Loucy (cell line): ENCODE data around the gene RAB8B.

ENCODE experiments used
- H2AFZ ChIP-seq: fragments of 200-600 bp; sonication (generic); 2 replicates; pipeline ENCODE4 v1.6.0; 2016; ENCODE audit warnings: antibody characterized with exemption, mild to moderate bottlenecking, low read length, moderate library complexity
- H3F3A ChIP-seq: fragments of 200-600 bp; 2 replicates; pipeline ENCODE4 v1.6.0; 2016; ENCODE audit warnings: antibody characterized with exemption, low read depth, mild to moderate bottlenecking
- H3K27me3 ChIP-seq: fragments of 200-600 bp; sonication (generic); 2 replicates; pipeline ENCODE4 v1.6.1; 2014; ENCODE audit warnings: low read length, mild to moderate bottlenecking; ENCODE audit not compliant: insufficient read depth, poor library complexity, severe bottlenecking
- H3K36me3 ChIP-seq: fragments of 200-600 bp; sonication (generic); 2 replicates; pipeline ENCODE4 v1.6.1; 2016; ENCODE audit warnings: low read length; ENCODE audit not compliant: insufficient read depth
- H3K4me1 ChIP-seq: fragments of 200-600 bp; sonication (generic); 2 replicates; pipeline ENCODE4 v1.5.1; 2014; ENCODE audit warnings: low read length, mild to moderate bottlenecking; ENCODE audit not compliant: insufficient read depth, poor library complexity, severe bottlenecking
- H3K4me2 ChIP-seq: fragments of 200-600 bp; sonication (generic); 2 replicates; pipeline ENCODE4 v1.6.0; 2014; ENCODE audit warnings: antibody characterized with exemption, low read length, low read depth, mild to moderate bottlenecking; ENCODE audit not compliant: poor library complexity, severe bottlenecking
- H3K4me3 ChIP-seq: fragments of 200-600 bp; sonication (generic); 2 replicates; pipeline ENCODE4 v1.5.1; 2014; ENCODE audit warnings: low read length, mild to moderate bottlenecking, mixed read lengths; ENCODE audit not compliant: poor library complexity, severe bottlenecking
- H3K79me2 ChIP-seq: fragments of 200-600 bp; sonication (generic); 2 replicates; pipeline ENCODE4 v1.6.1; 2014; ENCODE audit warnings: low read length; ENCODE audit not compliant: insufficient read depth
- H3K9ac ChIP-seq: fragments of 200-600 bp; sonication (generic); 2 replicates; pipeline ENCODE4 v1.6.0; 2014; ENCODE audit warnings: mild to moderate bottlenecking, low read depth, low read length, moderate library complexity; ENCODE audit not compliant: poor library complexity, severe bottlenecking
- H3K9me2 ChIP-seq: fragments of 200-600 bp; sonication (generic); replicated peaks from 2 replicates; pipeline ENCODE4 v1.6.1; 2016; ENCODE audit warnings: low read depth, low read length, mixed read lengths
- H3K9me3 ChIP-seq: fragments of 200-600 bp; sonication (generic); 2 replicates; pipeline ENCODE4 v1.6.1; 2014; ENCODE audit warnings: mild to moderate bottlenecking, antibody characterized with exemption, low read length, low read depth; ENCODE audit not compliant: insufficient read depth
- H4K20me1 ChIP-seq: fragments of 200-600 bp; sonication (generic); 2 replicates; pipeline ENCODE4 v1.6.0; 2014; ENCODE audit warnings: antibody characterized with exemption, low read length, mild to moderate bottlenecking; ENCODE audit not compliant: insufficient read depth, poor library complexity, severe bottlenecking
- CTCF ChIP-seq: fragments of 200-600 bp; sonication (generic); conservative IDR thresholded peaks from 2 replicates; pipeline ENCODE4 v1.5.1; 2014; ENCODE audit warnings: mild to moderate bottlenecking, antibody characterized with exemption, low read length
- EZH2phosphoT487 ChIP-seq: fragments of 200-600 bp; IDR thresholded peaks from 2 replicates; pipeline ENCODE4 v1.6.1; 2018; ENCODE audit warnings: antibody characterized with exemption, mild to moderate bottlenecking, moderate library complexity, borderline replicate concordance

The RAB8B gene

GRCh38 chr15:63312286-63312685, 122.9 kb downstream of the RAB8B start:
- no peaks in the 10 kb centered on the region for H3K36me3 ChIP-seq
- no peak overlapping the region for H2AFZ ChIP-seq
- no peaks in the 10 kb centered on the region for H4K20me1 ChIP-seq
- no peaks in the 10 kb centered on the region for H3K9me2 ChIP-seq
- no peaks in the 10 kb centered on the region for H3F3A ChIP-seq
- no peaks in the 10 kb centered on the region for H3K4me1 ChIP-seq
- no peak overlapping the region for H3K4me2 ChIP-seq
- no peaks in the 10 kb centered on the region for H3K79me2 ChIP-seq
- no peak for TF ChIP-seq CTCF
- no peak for TF ChIP-seq EZH2phosphoT487
- no peak overlapping the region for H3K9ac ChIP-seq
- no peaks in the 10 kb centered on the region for H3K27me3 ChIP-seq
- no peak overlapping the region for H3K4me3 ChIP-seq
- H3K9me3 ChIP-seq: no peaks in the 10 kb centered on the region

- no peak overlapping the region for H2AFZ ChIP-seq
- no peaks in the 10 kb centered on the region for H3K79me2 ChIP-seq
- H3K4me2 ChIP-seq: no peak overlapping the region
- H3K27me3 ChIP-seq: no peaks in the 10 kb centered on the region
- H3K4me1 ChIP-seq: no peaks in the 10 kb centered on the region
- no peaks in the 10 kb centered on the region for H3K36me3 ChIP-seq
- no peak overlapping the region for H3K9ac ChIP-seq
- H3K9me3 ChIP-seq: no peaks in the 10 kb centered on the region
- no peaks in the 10 kb centered on the region for H4K20me1 ChIP-seq
- no peak for TF ChIP-seq CTCF
- TF ChIP-seq EZH2phosphoT487: no peak
- no peak overlapping the region for H3K4me3 ChIP-seq
- H3F3A ChIP-seq: no peaks in the 10 kb centered on the region
- H3K9me2 ChIP-seq: no peaks in the 10 kb centered on the region
These were observed 124.4 kb downstream of the RAB8B start for GRCh38 chr15:63313825-63314224.

GRCh38 chr15:63314409-63314808, 125.0 kb downstream of the RAB8B start:
- H3K36me3 ChIP-seq: no peaks in the 10 kb centered on the region
- H4K20me1 ChIP-seq: no peaks in the 10 kb centered on the region
- no peak overlapping the region for H3K4me2 ChIP-seq
- H3K9me2 ChIP-seq: no peaks in the 10 kb centered on the region
- no peaks in the 10 kb centered on the region for H3K27me3 ChIP-seq
- H3K9ac ChIP-seq: no peak overlapping the region
- no peaks in the 10 kb centered on the region for H3K9me3 ChIP-seq
- no peak overlapping the region for H2AFZ ChIP-seq
- H3F3A ChIP-seq: no peaks in the 10 kb centered on the region
- H3K4me3 ChIP-seq: no peak overlapping the region
- no peaks in the 10 kb centered on the region for H3K79me2 ChIP-seq
- no peaks in the 10 kb centered on the region for H3K4me1 ChIP-seq
- TF ChIP-seq CTCF: no peak
- TF ChIP-seq EZH2phosphoT487: no peak
